ENCODE results near the gene LRFN5. TPM values are rescaled to one million over a fixed set of nuclear protein-coding genes. Genes with fewer than 3 reads are reported as not detected.

LRFN5 gene
- total RNA-seq, 1 donor from 2014 or later, result 0.11 TPM

GRCh38 chr14:41607966-41608663, 1.4 kb downstream of the LRFN5 start:
- no peak overlapping the region for H3K27ac ChIP-seq
- peaks cover 3% of the 10 kb centered on the region for H3K27me3 ChIP-seq
- TF ChIP-seq CTCF (IDR thresholded peaks at IDR 0.05), result no peak
- intact Hi-C loops (cut with DNase I), result no loop called here
- no peak for DNase-seq (ENCODE audit: low spot score in 2 of 2)
- peaks cover 7% of the 10 kb centered on the region in 2 donors for H3K4me1 ChIP-seq
- H3K36me3 ChIP-seq, result no peaks in the 10 kb centered on the region
- H3K4me3 ChIP-seq, result peak overlapping the region; percentile 70 to 71
- no peaks in the 10 kb centered on the region for H3K9me3 ChIP-seq

- no peaks in the 10 kb centered on the region for H3K36me3 ChIP-seq
- H3K27me3 ChIP-seq, result peaks cover 3% of the 10 kb centered on the region
- peak overlapping the region; percentile 70 to 71 for H3K4me3 ChIP-seq
- H3K27ac ChIP-seq, result no peak overlapping the region
- no peaks in the 10 kb centered on the region for H3K9me3 ChIP-seq
- intact Hi-C loops (cut with DNase I), result no loop called here
- TF ChIP-seq CTCF (IDR thresholded peaks at IDR 0.05), result no peak
- no peak for DNase-seq (ENCODE audit: low spot score in 2 of 2)
- peaks cover 7% of the 10 kb centered on the region in 2 donors for H3K4me1 ChIP-seq
Observed at GRCh38 chr14:41608681-41609390, 2.2 kb downstream of the LRFN5 start.

GRCh38 chr14:41609704-41610183, 3.1 kb downstream of the LRFN5 start:
- Histone ChIP-seq H3K36me3 (no peaks in the 10 kb centered on the region), H3K27me3 (peaks cover 3% of the 10 kb centered on the region), H3K4me3 (peak overlapping the region; percentile 34 to 71), H3K9me3 (no peaks in the 10 kb centered on the region), H3K27ac (no peak overlapping the region), H3K4me1 (peaks cover 7% of the 10 kb centered on the region in 2 donors)
- no peak for DNase-seq (ENCODE audit: low spot score in 2 of 2)
- intact Hi-C loops (cut with DNase I), result no loop called here
- no peak for TF ChIP-seq CTCF (IDR thresholded peaks at IDR 0.05)

GRCh38 chr14:41615011-41615595, 8.4 kb downstream of the LRFN5 start:
- intact Hi-C loops (cut with DNase I), result no loop called here
- no peaks in the 10 kb centered on the region for H3K36me3 ChIP-seq
- no peak for DNase-seq (ENCODE audit: low spot score in 2 of 2)
- no peaks in the 10 kb centered on the region for H3K27me3 ChIP-seq
- H3K9me3 ChIP-seq, result no peaks in the 10 kb centered on the region
- H3K4me3 ChIP-seq, result no peak overlapping the region
- no peak for TF ChIP-seq CTCF (IDR thresholded peaks at IDR 0.05)
- H3K27ac ChIP-seq, result no peak overlapping the region
- no peaks in the 10 kb centered on the region for H3K4me1 ChIP-seq

- DNase-seq (ENCODE audit: low spot score in 2 of 2), result no peak
- no peaks in the 10 kb centered on the region for H3K4me1 ChIP-seq
- no peak for TF ChIP-seq CTCF (IDR thresholded peaks at IDR 0.05)
- H3K9me3 ChIP-seq, result no peaks in the 10 kb centered on the region
- H3K36me3 ChIP-seq, result no peaks in the 10 kb centered on the region
- H3K27ac ChIP-seq, result no peak overlapping the region
- no peak overlapping the region for H3K4me3 ChIP-seq
- intact Hi-C loops (cut with DNase I), result no loop called here
- H3K27me3 ChIP-seq, result no peaks in the 10 kb centered on the region
Observed at GRCh38 chr14:41623736-41624135, 17.1 kb downstream of the LRFN5 start.
